GM23338 (cell line): Measurements from ENCODE around the gene CNTNAP2. TPM values are rescaled to one million over a fixed set of nuclear protein-coding genes. Genes with fewer than 3 reads are reported as not detected.
A peak's percentile ranks its signal among the peaks of the same experiment; 100 is the strongest.

ENCODE experiments used
- ATAC-seq: fragments of 200-7000 bp; cut with Tn5 transposase; 3 replicates; pipeline ENCODE4 v1.9.1; 2020
- DNase-seq: peaks from one replicate; pipeline ENCODE4 v3.0.0-alpha.2; 2015; ENCODE audit warnings: low spot score
- H2AFZ ChIP-seq: fragments of 200-600 bp; sonication (generic); 2 replicates; pipeline ENCODE4 v1.8.0; 2016; ENCODE audit warnings: antibody characterized with exemption, mild to moderate bottlenecking, moderate library complexity
- H3F3A ChIP-seq: fragments of 200-600 bp; sonication (generic); replicated peaks from 2 replicates; pipeline ENCODE4 v1.8.0; 2017; ENCODE audit warnings: antibody characterized with exemption, mixed run types, low read depth
- H3K27ac ChIP-seq: fragments of 200-600 bp; sonication (generic); 2 replicates; pipeline ENCODE4 v1.6.1; 2016; ENCODE audit warnings: low read depth
- H3K27me3 ChIP-seq: fragments of 200-600 bp; sonication (generic); 2 replicates; pipeline ENCODE4 v1.8.0; 2016; ENCODE audit warnings: mild to moderate bottlenecking, mixed run types, moderate library complexity; ENCODE audit not compliant: insufficient read depth
- H3K36me3 ChIP-seq: fragments of 200-600 bp; sonication (generic); 2 replicates; pipeline ENCODE4 v1.8.0; 2016; ENCODE audit warnings: mild to moderate bottlenecking; ENCODE audit not compliant: insufficient read depth
- H3K4me1 ChIP-seq: fragments of 200-600 bp; sonication (generic); 2 replicates; pipeline ENCODE4 v1.8.0; 2016; ENCODE audit warnings: mild to moderate bottlenecking, moderate library complexity; ENCODE audit not compliant: insufficient read depth
- H3K4me2 ChIP-seq: fragments of 200-600 bp; sonication (generic); 2 replicates; pipeline ENCODE4 v1.7.1; 2017; ENCODE audit warnings: mixed run types
- H3K4me3 ChIP-seq: fragments of 200-600 bp; sonication (generic); 2 replicates; pipeline ENCODE4 v1.6.1; 2016; ENCODE audit warnings: mixed run types
- H3K79me2 ChIP-seq: fragments of 200-600 bp; sonication (generic); replicated peaks from 2 replicates; pipeline ENCODE4 v1.8.0; 2017; ENCODE audit warnings: mild to moderate bottlenecking; ENCODE audit not compliant: insufficient read depth
- H3K9me2 ChIP-seq: fragments of 200-600 bp; sonication (generic); 2 replicates; pipeline ENCODE4 v1.8.0; 2017; ENCODE audit not compliant: insufficient read depth
- H4K20me1 ChIP-seq: fragments of 200-600 bp; sonication (generic); replicated peaks from 2 replicates; pipeline ENCODE4 v1.8.0; 2017; ENCODE audit warnings: mild to moderate bottlenecking; ENCODE audit not compliant: insufficient read depth
- H3K27ac Mint-ChIP-seq: 2 replicates; pipeline ENCODE4 v1.8.0; 2020; ENCODE audit warnings: inconsistent platforms, mild to moderate bottlenecking, moderate library complexity, mixed read lengths
- H3K27me3 Mint-ChIP-seq: 3 replicates; pipeline ENCODE4 v1.8.0; 2022; ENCODE audit warnings: low read depth, mild to moderate bottlenecking, moderate library complexity, mixed read lengths, inconsistent platforms; ENCODE audit not compliant: insufficient read depth, poor library complexity
- H3K36me3 Mint-ChIP-seq: 3 replicates; pipeline ENCODE4 v1.8.0; 2021; ENCODE audit warnings: low read depth, mild to moderate bottlenecking, inconsistent platforms, moderate library complexity, mixed read lengths
- H3K4me1 Mint-ChIP-seq: 3 replicates; pipeline ENCODE4 v1.8.0; 2020; ENCODE audit warnings: mild to moderate bottlenecking, inconsistent platforms, mixed read lengths
- H3K4me3 Mint-ChIP-seq: 3 replicates; pipeline ENCODE4 v1.8.0; 2021; ENCODE audit warnings: moderate library complexity, mild to moderate bottlenecking, inconsistent platforms, mixed read lengths
- H3K9me3 Mint-ChIP-seq: 3 replicates; pipeline ENCODE4 v1.8.0; 2020; ENCODE audit warnings: moderate library complexity, mild to moderate bottlenecking, inconsistent platforms, mixed read lengths
- CREB1 ChIP-seq: fragments of 250-450 bp; sonication (Bioruptor Pico); IDR thresholded peaks from 2 replicates; pipeline ENCODE4 v1.5.0; 2020; ENCODE audit warnings: low read depth, mild to moderate bottlenecking, moderate library complexity
- CTCF ChIP-seq, 2 experiments: fragments of 200-600 bp in 1 of 2; sonication (generic) in 1 of 2; conservative IDR thresholded peaks; 2 replicates each; pipeline versions ENCODE4 v1.5.1 to v1.6.1; 2016 to 2017; ENCODE audit warnings: antibody characterized with exemption in 2 of 2, low read depth in 2 of 2, mild to moderate bottlenecking in 2 of 2, moderate library complexity in 1 of 2
- ETS1 ChIP-seq: IDR thresholded peaks from 2 replicates; pipeline ENCODE4 v1.6.1; 2016; ENCODE audit warnings: antibody characterized with exemption
- EZH2 ChIP-seq: fragments of 200-600 bp; sonication (generic); IDR thresholded peaks from one replicate; pipeline ENCODE4 v1.8.0; 2017; ENCODE audit warnings: antibody characterized with exemption, mild to moderate bottlenecking, low read depth; ENCODE audit not compliant: unreplicated experiment
- JUNB ChIP-seq: IDR thresholded peaks from one replicate; pipeline ENCODE4 v1.6.1; 2016; ENCODE audit warnings: antibody characterized with exemption; ENCODE audit not compliant: unreplicated experiment
- NANOG ChIP-seq: IDR thresholded peaks from 2 replicates; pipeline ENCODE4 v1.6.1; 2016; ENCODE audit warnings: antibody characterized with exemption, borderline replicate concordance
- POLR2AphosphoS5 ChIP-seq: IDR thresholded peaks from 2 replicates; pipeline ENCODE4 v1.6.1; 2016; ENCODE audit warnings: antibody characterized with exemption, low read depth
- REST ChIP-seq: IDR thresholded peaks from one replicate; pipeline ENCODE4 v1.6.1; 2018; ENCODE audit warnings: antibody characterized with exemption; ENCODE audit not compliant: unreplicated experiment
- STAT1 ChIP-seq: IDR thresholded peaks from one replicate; pipeline ENCODE4 v1.6.1; 2016; ENCODE audit warnings: antibody characterized with exemption; ENCODE audit not compliant: unreplicated experiment
- ZNF114 ChIP-seq: fragments of 250-450 bp; sonication (Bioruptor Pico); IDR thresholded peaks from 2 replicates; pipeline ENCODE4 v1.5.0; 2020; ENCODE audit warnings: mild to moderate bottlenecking, moderate library complexity
- ZNF331 ChIP-seq: fragments of 250-450 bp; sonication (Bioruptor Pico); IDR thresholded peaks from 2 replicates; pipeline ENCODE4 v1.5.0; 2020; ENCODE audit warnings: low read depth, mild to moderate bottlenecking, moderate library complexity
- polyA plus RNA-seq: library from polyadenylated mRNA; unstranded; fragments of >200 nt; fragmentation: Nextera tagmentation; extraction: Ambion mirVana; gene quantifications from 2 replicates; pipeline ENCODE4 v1.2.1, GENCODE V29; 2016
- total RNA-seq: library from RNA; depleted of rRNA; stranded (reverse); fragments of >200 nt; shearing (Covaris generic); gene quantifications from 2 replicates; pipeline ENCODE4 v1.2.3, GENCODE V29; 2014

The CNTNAP2 gene
- total and polyA plus RNA-seq, 2 experiments from 2014 or later = 38.2 to 61.3 TPM

DNA sequence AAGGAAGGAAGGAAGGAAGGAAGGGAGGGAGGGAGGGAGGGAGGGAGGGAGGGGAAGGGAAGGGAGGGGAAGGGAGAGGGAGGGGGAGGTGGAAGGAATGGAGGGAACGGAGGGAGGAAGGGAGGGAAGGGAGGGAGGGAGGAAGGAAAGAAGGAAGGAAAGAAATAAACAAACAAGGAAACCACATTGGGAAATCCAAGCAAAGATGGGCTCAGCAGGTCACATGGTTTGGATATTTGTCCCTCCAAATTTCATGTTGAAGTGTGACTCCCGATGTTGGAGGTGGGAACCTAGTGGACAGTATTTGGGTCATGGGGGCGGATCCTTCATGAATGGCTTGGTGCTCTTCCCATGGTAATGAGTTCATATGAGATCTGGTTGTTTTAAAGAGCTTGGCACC, 2019.4 kb downstream of the CNTNAP2 start:
- H3K36me3 Mint-ChIP-seq = peaks cover 12% of the 10 kb centered on the region; the same call in 2 of the 3 replicates
- Histone ChIP-seq H3F3A (no peaks in the 10 kb centered on the region), H3K9me2 (no peaks in the 10 kb centered on the region), H3K27me3 (no peaks in the 10 kb centered on the region), H3K79me2 (no peaks in the 10 kb centered on the region), H4K20me1 (no peaks in the 10 kb centered on the region), H3K4me3 (no peak overlapping the region), H3K4me1 (no peaks in the 10 kb centered on the region), H3K4me2 (no peak overlapping the region), H3K27ac (no peak overlapping the region), H2AFZ (no peak overlapping the region), H3K36me3 (no peaks in the 10 kb centered on the region; the same call in 1 of the 2 replicates)
- H3K27me3 Mint-ChIP-seq = no peaks in the 10 kb centered on the region
- peaks cover 39% of the 10 kb centered on the region for H3K9me3 Mint-ChIP-seq
- H3K27ac Mint-ChIP-seq = no peak overlapping the region
- ATAC-seq (no peak), DNase-seq (no peak)
- no peak overlapping the region for H3K4me3 Mint-ChIP-seq
- TF ChIP-seq ZNF114 (CRISPR knock-in tag) = no peak
- no peak for TF ChIP-seq STAT1
- TF ChIP-seq CREB1 = no peak
- no peak for TF ChIP-seq ETS1
- TF ChIP-seq POLR2AphosphoS5 = no peak
- TF ChIP-seq EZH2 = no peak
- TF ChIP-seq ZNF331 (CRISPR knock-in tag) = no peak
- H3K4me1 Mint-ChIP-seq = no peaks in the 10 kb centered on the region

GRCh38 chr7:148142660-148143248, 2026.2 kb downstream of the CNTNAP2 start:
- Mint-ChIP-seq H3K36me3 (peaks cover 12% of the 10 kb centered on the region; the same call in 2 of the 3 replicates), H3K4me3 (no peak overlapping the region), H3K27ac (no peak overlapping the region), H3K4me1 (no peaks in the 10 kb centered on the region), H3K9me3 (peaks cover 54% of the 10 kb centered on the region), H3K27me3 (peaks cover 2% of the 10 kb centered on the region)
- Histone ChIP-seq H3K4me1 (no peaks in the 10 kb centered on the region), H3F3A (no peaks in the 10 kb centered on the region), H3K9me2 (no peaks in the 10 kb centered on the region), H2AFZ (no peak overlapping the region), H3K27ac (no peak overlapping the region), H3K27me3 (no peaks in the 10 kb centered on the region), H3K4me3 (no peak overlapping the region), H3K4me2 (no peak overlapping the region), H3K36me3 (no peaks in the 10 kb centered on the region), H3K79me2 (no peaks in the 10 kb centered on the region), H4K20me1 (no peaks in the 10 kb centered on the region)
- DNase-seq (peak; percentile 73), ATAC-seq (peak; percentile 55)
- TF ChIP-seq NANOG = no peak
- TF ChIP-seq ETS1 = no peak
- TF ChIP-seq JUNB = no peak
- no peak for TF ChIP-seq REST
- no peak for TF ChIP-seq POLR2AphosphoS5
- TF ChIP-seq ZNF331 (CRISPR knock-in tag) = no peak
- TF ChIP-seq CTCF (conservative IDR thresholded peaks at IDR 0.05; ENCODE audit: low read depth in 2 of 2) = peak; percentile 71 to 72
